GM12891 (cell line): Measurements from ENCODE around the gene TMEM117.
"Not testable (repeated sequence)": the region's sequence is repeated elsewhere in the genome, so short reads cannot be mapped to it uniquely, and the experiment has no call there.

Experiments
- DNase-seq: peaks from one replicate; pipeline ENCODE4 v3.0.0; 2011; ENCODE audit warnings: low spot score; ENCODE audit not compliant: insufficient read length
- FAIRE-seq: peaks from 2 replicates; lab custom pipeline; 2011; peaks lifted over from hg19 to GRCh38; lab: Jason Lieb, UNC
- PAX5 ChIP-seq: IDR thresholded peaks from 2 replicates; pipeline ENCODE4 v1.6.1; 2011; ENCODE audit warnings: low read length, moderate library complexity, mild to moderate bottlenecking; ENCODE audit not compliant: insufficient read depth, severe bottlenecking
- POLR2A ChIP-seq: IDR thresholded peaks from 2 replicates; pipeline ENCODE4 v1.6.1; 2011; ENCODE audit warnings: low read depth, low read length, control low read depth
- POLR2AphosphoS5 ChIP-seq: IDR thresholded peaks from 2 replicates; pipeline ENCODE4 v1.6.1; 2011; ENCODE audit warnings: low read depth, low read length, control low read depth
- POU2F2 ChIP-seq: IDR thresholded peaks from 2 replicates; pipeline ENCODE4 v1.6.1; 2011; ENCODE audit warnings: low read depth, mild to moderate bottlenecking, control low read depth, low read length, moderate library complexity
- SPI1 ChIP-seq: IDR thresholded peaks from 2 replicates; pipeline ENCODE4 v1.6.1; 2011; ENCODE audit warnings: low read depth, low read length, control low read depth
- TAF1 ChIP-seq: IDR thresholded peaks from 2 replicates; pipeline ENCODE4 v1.6.1; 2011; ENCODE audit warnings: low read depth, low read length, control low read depth

The TMEM117 gene

DNA sequence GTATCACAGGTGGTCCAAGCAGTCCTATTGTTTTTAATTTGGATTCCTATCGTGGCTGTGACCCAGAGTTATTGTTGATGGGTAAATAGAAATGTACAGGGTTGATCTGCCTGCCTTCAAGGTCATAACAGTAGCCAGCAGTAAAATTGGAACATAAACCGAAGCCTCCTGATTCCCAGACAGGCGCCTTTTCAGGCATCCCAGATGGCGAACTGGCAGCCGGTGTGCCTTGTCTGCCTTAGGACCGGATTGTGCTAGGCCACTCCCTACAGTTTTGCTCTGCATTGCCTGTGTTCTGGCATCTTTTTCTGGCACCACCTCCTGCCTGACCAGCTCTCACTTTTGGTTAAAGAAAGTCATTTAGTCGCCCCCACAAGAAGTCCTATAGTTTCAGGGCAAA, 22.2 kb downstream of the TMEM117 start:
- no peak for DNase-seq
- TF ChIP-seq PAX5 (no peak), TAF1 (no peak), SPI1 (no peak), POU2F2 (no peak), POLR2AphosphoS5 (no peak), POLR2A (no peak)
- no peak for FAIRE-seq

DNA sequence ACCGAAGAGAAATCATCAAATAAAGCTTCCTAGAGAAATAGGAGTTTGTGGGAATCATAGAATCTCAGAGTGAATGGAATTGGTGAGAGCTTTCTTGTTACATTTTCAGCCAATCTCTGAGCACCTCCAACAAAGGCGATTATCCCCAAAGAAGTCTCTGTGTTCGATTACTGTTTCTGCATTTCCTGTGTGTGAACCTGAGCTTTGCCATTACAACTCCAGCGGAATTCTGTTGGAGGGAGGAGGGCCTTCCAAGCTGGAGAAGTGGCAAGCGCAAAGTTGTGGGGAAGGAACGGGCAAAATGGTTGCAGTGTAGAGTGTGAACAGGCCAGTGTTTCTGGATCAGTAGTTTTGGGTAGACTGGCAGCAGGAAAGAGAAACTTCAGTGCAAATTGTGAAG, 23.1 kb downstream of the TMEM117 start:
- no peak for FAIRE-seq
- TF ChIP-seq TAF1 (no peak), POU2F2 (no peak), POLR2AphosphoS5 (no peak), SPI1 (no peak), PAX5 (no peak), POLR2A (no peak)

DNA sequence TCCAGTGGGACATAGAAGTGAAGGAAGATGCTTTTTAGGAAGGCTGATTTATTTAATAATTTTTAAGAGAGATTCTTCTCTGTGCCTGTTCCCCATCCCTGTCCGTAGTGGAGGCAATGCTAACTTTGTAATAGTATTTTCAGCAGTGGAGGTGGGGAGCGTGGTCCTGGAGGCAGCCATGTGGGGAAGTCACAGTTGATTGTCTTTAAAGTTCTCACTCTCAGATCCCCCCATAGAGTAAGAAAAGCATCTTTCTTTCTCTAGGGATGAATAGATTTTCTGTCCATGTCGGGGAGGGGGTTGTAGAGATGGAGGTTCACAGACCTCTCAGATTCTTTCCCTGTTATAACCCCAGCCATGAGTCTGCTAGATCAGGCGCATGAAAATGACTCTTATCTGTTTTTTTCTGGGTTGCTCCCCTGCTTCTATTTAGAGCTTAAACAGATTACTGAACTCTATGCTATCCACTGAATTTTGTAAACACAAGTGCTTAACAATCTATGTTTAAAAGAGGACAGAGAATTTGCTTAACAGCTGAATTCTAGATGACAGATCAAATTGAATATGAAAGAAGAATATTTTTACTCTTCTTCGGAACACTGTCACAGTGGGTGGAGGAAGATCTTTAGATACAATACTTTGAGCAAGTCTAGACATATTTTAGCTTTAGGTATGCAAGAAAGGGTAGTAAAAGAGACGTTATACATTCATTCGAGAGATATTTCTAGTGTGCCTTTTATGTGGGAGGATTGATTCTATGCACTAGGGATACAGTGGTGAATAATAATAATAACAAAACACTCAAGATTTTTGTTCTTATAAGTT, 25.3 kb downstream of the TMEM117 start:
- TF ChIP-seq SPI1 = no peak
- no peak for TF ChIP-seq TAF1
- TF ChIP-seq POU2F2 = no peak
- no peak for DNase-seq
- no peak for FAIRE-seq

More for the DNA sequence above, 23.1 kb downstream of the TMEM117 start:
- DNase-seq = no peak

DNA sequence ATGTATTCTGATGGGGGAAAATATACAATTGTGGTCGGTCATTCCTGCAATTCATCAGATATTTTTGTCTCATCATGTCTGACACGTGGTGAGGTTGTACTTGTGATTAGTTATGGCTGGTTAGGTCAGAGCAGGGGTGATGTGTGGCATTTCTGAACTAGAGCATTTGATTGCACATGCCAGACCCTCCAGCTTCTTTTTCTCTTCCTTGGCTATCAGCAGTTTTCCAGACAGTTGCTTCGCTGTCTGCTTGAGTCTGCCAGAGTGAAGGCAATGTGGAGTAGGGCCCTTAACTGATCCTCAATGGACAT, 25.9 kb downstream of the TMEM117 start:
- DNase-seq = no peak
- TF ChIP-seq SPI1 (no peak), POLR2AphosphoS5 (no peak), TAF1 (no peak), POLR2A (no peak), PAX5 (no peak)
- FAIRE-seq = no peak

DNA sequence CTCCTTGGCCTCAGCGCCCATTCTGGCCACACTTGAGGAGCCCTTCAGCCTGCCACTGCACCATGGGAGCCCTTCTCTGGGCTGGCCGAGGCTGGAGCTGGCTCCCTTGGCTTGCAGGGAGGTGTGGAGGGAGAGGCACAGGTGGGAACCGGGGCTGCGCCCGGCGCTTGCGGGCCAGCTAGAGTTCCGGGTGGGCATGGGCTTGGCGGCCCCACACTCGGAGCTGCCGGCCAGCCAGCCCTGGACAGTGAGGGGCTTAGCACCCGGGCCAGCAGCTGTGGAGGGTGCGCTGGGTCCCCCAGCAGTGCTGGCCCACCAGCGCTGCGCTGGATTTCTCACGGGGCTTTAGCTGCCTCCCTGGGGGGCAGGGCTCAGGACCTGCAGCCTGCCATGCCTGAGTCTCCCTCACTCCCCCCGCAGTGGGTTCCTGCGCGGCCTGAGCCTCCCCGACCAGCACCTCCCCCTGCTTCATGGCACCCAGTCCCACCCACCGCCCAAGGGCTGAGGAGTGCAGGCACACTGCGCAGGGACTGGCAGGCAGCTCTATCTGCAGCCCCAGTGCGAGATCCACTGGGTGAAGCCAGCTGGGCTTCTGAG, 28.0 kb downstream of the TMEM117 start:
- DNase-seq (no peak), FAIRE-seq (no peak)
- TF ChIP-seq SPI1 (no peak), POLR2AphosphoS5 (no peak), POLR2A (no peak), PAX5 (no peak), TAF1 (no peak), POU2F2 (no peak)

DNA sequence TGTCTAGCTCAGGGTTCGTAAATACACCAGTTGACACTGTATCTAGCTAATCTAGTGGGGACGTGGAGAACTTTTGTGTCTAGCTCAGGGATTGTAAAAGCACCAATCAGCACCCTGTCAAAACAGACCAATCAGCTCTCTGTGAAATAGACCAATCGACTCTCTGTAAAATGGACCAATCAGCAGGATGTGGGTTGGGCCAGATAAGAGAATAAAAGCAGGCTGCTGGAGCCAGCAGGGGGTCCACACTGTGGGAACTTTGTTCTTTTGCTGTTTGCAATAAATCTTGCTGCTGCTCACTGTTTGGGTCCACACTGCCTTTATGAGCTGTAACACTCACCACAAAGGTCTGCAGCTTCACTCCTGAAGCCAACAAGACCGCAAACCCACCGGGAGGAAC, 28.7 kb downstream of the TMEM117 start:
- not testable (repeated sequence) for FAIRE-seq, DNase-seq

DNA sequence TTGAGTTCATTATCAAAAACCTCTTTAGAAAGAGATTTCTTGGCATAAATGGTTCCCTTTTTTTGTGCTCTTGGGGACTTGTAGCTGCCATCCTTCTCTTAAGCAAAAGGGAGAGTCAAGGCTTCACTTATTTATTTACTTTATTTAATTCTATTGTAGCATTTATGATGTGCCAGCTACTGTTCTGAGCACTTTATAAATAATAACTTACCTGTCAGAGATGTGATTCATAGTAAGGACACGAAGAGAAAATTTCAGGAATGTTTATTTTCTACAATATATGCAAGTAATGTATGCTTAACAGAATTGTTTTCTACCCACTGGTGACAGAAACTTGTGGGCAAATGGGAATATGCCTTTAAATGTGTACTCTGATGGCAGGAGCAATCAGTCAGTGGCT, 33.3 kb downstream of the TMEM117 start:
- FAIRE-seq (no peak), DNase-seq (no peak)
- TF ChIP-seq POLR2AphosphoS5 = no peak
- TF ChIP-seq POU2F2 = no peak
- no peak for TF ChIP-seq SPI1
- no peak for TF ChIP-seq POLR2A
- TF ChIP-seq TAF1 = no peak
- TF ChIP-seq PAX5 = no peak

DNA sequence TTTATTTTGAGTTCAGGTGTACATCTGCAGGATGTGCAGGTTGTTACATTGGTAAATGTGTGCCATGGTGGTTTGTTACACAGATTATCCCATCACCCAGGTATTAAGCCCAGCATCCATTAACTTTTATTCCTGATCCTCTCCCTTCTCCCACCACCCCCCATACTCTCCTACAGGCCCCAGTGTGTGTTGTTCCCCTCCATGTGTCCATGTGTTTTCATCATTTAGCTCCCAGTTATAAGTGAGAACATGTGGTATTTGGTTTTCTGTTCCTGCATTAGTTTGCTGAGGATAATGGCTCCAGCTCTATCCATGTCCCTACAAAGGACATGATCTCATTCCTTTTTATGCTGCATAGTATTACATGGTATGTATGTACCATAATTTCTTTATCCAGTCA, 33.9 kb downstream of the TMEM117 start:
- not testable (repeated sequence) for DNase-seq, FAIRE-seq

DNA sequence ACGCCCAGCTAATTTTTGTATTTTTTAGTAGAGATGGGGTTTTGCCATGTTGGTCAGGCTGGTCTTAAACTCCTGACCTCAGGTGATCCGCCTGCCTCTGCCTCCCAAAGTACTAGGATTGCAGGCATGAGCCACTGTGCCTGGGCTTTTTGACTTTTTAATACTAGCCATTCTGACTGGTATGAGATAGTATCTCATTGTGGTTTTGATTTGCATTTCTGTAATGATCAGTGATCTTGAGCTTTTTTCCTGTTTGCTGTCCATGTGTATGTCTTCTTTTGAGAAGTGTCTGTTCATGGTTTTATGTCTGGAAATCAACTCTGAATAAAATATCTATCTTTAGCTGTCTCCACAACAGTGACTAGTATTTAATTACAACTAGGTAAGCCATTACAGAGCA, 35.4 kb downstream of the TMEM117 start:
- FAIRE-seq, DNase-seq: not testable (repeated sequence)

DNA sequence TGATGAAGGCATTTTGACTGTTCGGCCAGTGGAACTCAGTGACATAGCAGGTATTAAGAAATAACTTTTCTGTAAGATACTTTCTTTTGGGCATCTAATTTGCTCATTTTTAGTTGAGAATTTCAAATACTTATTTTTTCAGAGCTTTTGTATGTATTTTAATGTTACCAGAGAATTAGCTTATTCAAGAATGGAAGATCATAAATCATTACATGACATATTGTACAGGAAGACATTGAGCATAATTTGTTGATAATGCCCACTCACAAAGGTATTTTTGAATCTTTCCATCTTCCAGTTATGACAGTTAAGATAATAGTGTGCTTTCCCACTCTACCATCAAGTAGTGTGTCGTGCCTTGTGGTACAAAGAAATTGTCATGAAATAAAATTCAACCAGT, 36.5 kb downstream of the TMEM117 start:
- DNase-seq (no peak), FAIRE-seq (no peak)
- TF ChIP-seq POLR2A (no peak), POLR2AphosphoS5 (no peak), POU2F2 (no peak), TAF1 (no peak), PAX5 (no peak), SPI1 (no peak)

DNA sequence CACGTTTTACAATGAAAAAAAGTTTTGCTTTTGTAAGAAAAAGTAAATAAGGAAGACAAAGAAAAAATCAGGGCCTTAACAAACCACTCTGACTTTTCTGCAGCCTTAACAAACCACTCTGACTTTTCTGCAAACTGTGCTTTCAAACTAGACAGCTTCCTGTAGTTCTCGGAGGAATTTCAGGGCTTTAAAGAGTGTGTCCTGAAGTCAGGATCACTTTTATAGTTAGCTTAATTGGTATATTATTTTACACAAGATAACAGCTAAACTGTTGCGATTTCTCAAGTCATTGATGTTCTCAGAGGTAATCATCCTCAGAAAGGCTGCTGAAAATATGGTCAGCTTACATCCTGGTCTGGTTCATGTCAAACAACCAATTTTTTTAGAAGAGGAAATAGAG, 42.2 kb downstream of the TMEM117 start:
- FAIRE-seq (no peak), DNase-seq (no peak)
- TF ChIP-seq SPI1 (no peak), POU2F2 (no peak), PAX5 (no peak), POLR2AphosphoS5 (no peak), POLR2A (no peak), TAF1 (no peak)

DNA sequence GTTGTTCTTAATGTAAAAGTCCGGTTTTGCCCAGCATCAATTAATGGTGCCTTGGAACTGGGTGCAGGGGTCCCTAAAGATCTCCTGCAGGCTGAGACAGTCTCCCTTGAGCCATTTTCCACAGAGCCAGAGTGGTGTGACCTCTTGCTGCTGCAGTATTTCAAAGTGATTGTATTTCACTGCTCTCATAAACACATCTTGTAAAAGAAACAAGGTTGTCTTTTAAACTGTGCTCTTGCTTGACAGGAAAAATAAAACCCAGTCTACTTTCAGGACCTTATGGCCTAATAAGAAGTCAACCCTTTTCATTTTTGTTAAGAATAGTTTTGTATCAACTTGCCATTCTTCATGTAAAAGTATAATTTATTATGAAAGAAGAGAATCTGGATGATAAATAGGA, 44.7 kb downstream of the TMEM117 start:
- FAIRE-seq (no peak), DNase-seq (no peak)
- no peak for TF ChIP-seq POLR2A
- TF ChIP-seq POLR2AphosphoS5 = no peak
- TF ChIP-seq TAF1 = no peak
- TF ChIP-seq PAX5 = no peak
- TF ChIP-seq POU2F2 = no peak
- no peak for TF ChIP-seq SPI1
